GM19043 (cell line): ENCODE results near the gene LBHD2.
"Not testable (repeated sequence)": the region's sequence is repeated elsewhere in the genome, so short reads cannot be mapped to it uniquely, and the experiment has no call there.

Experiments used
- ATAC-seq: cut with Tn5 transposase; IDR thresholded peaks from one replicate; pipeline ENCODE4 v1.9.1; 2021; ENCODE audit warnings: low read depth; ENCODE audit not compliant: unreplicated experiment

The LBHD2 gene

DNA sequence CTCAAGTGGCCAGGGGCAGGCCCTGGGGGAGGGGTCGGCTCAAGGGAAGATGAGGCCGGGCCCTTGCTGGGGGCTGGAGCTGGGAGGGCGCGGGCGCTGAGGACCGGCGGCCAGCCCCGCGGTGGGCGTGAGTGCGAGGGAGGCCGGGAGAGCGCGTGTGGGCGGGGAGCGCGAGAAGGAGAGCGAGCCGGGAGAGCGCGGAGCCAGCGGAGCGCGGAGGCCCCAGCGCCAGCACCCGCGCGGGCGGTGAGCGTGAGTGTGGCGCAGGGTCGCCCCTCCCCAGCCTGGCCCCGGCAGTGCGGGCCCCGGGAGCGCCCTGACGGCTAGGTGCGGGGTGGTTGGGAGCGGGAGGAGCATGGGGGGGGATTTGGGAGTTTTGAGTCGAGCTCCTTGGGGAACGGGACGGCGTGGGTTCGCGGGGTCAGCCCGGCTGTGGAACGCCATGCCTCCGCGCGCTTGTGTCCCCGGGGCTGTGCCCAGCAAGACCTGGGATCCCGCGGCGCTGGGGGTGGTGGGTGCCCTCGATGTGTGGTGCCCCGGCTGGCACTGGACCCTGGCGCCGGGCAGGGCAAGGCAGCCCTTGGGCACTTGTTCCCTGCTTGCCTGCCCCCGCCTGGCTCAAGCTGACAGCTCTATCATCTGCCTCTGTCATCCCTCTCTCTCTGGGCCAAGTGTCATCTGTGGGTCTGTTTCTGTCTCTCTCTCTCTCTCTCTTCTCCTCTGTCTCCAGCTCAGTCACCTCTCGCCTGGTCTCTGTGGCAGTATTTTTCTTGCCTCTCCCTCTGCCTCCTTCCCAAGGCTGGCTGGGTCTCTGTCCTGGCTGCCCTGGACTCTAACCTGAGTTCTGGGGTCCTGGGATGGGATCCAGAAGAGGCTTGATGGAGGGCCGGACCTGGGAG is at the start of gene LBHD2:
TSS of gene LBHD2 (plus strand) at position 190 of the 899 bp plus-strand sequence. CDS start 1,803 bp downstream, outside the sequence.
- no peak for ATAC-seq

- no peak for ATAC-seq
Observed at GRCh38 chr14:103041464-103041863, 42.5 kb upstream of the LBHD2 start.

GRCh38 chr14:103043257-103044015 is 40.6 kb upstream of the LBHD2 start:
- ATAC-seq = no peak

- no peak for ATAC-seq
Observed at GRCh38 chr14:103045371-103045869, 38.6 kb upstream of the LBHD2 start.

DNA sequence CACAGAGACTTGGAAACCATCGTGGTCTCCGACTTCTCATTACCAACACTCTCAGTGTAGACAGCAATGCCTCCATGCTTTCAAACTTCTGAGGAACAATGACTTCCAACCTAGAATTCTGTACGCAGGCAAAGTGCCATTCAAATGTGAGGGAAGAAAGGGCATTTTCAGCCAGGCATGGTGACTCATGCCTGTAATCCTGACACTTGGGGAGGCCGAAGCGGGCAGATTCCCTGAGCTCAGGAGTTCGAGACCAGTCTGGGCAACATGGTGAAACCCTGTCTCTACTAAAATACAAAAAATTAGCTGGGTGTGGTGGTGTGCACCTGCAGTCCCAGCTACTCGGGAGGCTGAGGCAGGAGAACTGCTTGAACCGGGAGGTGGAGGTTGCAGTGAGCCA is 36.6 kb upstream of the LBHD2 start:
- ATAC-seq = not testable (repeated sequence)

- ATAC-seq = no peak
Observed at GRCh38 chr14:103050935-103051334, 33.1 kb upstream of the LBHD2 start.

DNA sequence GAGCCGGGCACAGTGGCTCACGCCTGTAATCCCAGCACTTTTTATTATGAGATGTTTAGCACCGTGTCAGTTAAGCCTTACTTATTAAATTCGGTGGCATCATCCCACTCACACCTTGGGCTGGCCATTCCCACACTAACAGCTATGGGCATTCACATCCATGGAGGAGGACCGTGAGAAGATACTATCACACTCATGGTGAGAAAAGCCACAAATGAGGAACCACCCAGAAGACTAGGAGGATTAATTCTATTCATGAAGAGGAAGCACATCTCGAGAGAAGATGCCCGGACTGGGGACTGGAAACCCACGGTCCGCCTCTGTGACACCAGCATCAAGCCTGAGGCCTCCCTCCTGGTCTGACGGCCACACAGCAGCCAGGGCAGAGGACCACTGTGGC is 31.6 kb upstream of the LBHD2 start:
- no peak for ATAC-seq

- ATAC-seq = no peak
Observed at GRCh38 chr14:103055695-103056094, 28.3 kb upstream of the LBHD2 start.

GRCh38 chr14:103056322-103057027 is 27.5 kb upstream of the LBHD2 start:
- no peak for ATAC-seq

DNA sequence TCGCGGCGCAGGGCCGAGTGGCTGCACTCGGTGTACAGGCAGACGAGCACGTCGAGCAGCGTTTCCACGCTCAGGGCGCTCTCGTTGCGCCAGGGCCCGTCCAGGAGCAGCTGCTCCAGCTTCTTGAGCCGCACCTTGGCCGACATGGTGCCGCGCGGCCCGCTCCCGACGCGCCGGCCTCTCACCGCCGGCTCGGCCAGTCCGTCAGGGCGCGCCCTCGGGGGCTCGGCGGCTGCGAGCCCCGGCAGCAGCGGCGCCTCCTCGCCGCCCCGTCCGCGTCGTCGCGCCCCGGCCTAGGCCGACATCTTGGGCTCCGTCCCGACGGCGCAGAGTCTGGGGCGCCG is 27.0 kb upstream of the LBHD2 start:
- ATAC-seq = no peak

DNA sequence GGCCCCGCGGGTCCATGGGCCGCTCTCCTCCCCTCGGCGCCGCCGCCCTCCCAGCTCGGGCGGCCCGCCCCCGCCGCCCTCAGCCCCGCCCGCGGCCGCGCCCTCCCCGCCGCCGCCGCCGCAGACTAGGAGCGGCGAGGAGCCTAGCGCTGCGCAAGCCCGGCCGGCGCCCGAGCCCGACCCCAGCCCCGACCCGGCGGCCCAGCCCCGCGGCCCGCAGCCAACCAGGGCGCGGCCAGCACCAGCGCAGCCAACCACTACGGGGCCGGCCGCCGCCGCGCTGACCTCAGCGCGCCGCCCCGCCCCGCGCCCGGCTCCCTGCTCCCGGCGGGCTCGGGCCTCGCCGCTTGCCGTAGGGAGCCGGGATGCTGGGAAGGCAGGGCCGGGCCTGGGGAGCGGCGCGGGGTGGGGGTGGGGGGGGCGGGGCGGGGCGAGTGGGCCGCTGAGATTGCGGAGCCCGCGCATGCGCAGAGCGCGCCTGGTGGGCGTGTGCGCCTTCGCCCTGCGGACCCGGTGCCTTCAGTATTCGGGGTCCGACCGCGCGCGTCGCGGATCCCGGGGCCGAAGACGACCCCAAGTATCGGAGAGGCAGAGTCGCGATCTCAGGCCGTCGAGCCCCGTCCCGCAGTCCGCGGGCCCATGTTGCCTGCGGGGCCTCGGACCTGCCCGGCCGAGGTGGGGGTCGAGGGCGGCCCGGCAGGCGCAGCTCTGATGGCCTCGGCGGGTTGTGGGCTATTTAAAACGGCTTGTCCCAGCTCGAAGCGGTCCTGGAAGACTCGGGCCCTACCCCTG is 26.4 kb upstream of the LBHD2 start, which contains the start of gene CDC42BPB:
TSS of gene CDC42BPB (minus strand) at position 178 of the 792 bp plus-strand sequence. CDS start 376 bp downstream, outside the sequence.
- ATAC-seq = peak; percentile 60

DNA sequence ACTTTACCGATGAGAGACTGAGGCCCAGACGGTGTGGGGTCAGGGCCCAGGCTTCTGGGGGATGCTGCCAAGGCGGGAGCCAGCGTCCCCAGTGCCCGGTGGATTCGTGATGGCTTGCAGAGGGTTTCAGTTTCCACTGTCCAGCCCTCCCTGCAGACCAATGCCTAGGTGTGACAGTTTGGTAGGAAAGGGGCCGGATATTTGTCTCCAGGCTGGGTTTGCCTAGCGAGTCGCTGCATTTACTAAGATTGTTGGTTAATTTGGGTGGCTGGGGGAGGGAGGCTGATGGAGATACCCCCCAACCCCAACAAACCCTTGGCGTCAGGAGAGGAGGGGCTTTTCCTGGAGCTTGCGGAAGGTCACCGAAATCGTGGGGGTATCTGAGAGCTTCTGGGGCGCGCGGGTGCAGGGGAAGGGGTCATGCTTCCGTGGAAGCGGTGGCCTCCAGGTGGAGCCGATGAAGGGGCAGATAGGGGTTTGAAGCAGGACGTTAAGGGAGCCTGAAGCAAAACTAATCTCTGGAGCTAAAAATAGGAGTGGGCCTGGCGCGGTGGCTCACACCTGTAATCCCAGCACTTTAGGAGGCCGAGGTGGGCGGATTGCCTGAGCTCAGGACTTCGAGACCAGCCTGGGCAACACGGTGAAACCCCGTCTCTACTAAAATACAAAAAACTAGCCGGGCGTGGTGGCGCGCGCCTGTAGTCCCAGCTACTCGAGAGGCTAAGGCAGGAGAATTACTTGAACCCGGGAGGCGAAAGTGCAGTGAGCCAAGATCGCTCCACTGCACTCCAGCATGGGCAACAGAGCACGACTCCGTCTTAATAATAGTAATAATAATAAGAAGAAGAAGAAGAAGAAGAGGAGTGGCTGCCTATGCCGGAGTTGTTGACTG is 25.6 kb upstream of the LBHD2 start:
- ATAC-seq = no peak

DNA sequence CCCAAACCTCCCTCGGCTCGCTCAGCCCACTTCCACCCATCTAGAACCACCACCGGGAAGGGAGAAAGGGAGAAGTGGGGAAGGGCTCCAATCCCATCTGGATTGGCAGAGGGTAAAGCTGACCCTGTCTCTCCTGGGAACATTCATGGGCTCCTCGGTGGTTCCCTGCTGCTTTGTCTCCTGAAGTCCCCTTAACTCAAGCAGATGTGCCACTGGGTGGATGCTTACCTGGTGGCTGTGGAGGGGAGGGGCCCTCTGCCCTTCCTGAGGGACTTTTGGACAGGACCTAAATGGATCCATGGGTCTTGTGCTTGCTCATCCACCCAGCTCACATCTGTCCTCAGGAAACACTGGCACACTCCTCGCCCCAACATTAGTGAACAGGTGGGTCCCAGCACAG is 24.5 kb upstream of the LBHD2 start:
- ATAC-seq = no peak

- ATAC-seq = no peak
Observed at GRCh38 chr14:103061482-103061976, 22.5 kb upstream of the LBHD2 start.

DNA sequence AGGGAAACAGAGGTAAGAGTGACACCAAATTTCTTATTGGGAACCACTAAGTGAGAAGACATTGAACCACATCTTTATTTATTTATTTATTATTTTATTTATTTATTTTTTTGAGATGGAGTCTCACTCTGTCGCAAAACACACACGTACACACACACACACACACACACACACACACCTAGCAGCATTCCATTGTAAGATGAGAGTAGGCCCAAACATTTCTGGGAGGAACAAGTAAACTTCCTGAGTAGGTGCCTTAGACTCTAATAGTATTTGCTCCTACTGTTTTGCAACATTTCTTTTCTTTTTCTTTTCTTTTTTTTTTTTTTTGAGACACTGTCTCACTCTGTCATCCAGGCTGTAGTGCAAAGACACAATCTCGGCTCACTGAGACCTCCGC is 19.6 kb upstream of the LBHD2 start:
- no peak for ATAC-seq

GRCh38 chr14:103064978-103065377 is 19.0 kb upstream of the LBHD2 start:
- ATAC-seq = no peak

GRCh38 chr14:103065861-103066260 is 18.1 kb upstream of the LBHD2 start:
- no peak for ATAC-seq

GRCh38 chr14:103066399-103066798 is 17.6 kb upstream of the LBHD2 start:
- no peak for ATAC-seq
